NCI-H2081 (cell line): ENCODE results near the gene TMSB15B.
A peak's percentile ranks its signal among the peaks of the same experiment; 100 is the strongest.
"Not testable (repeated sequence)": the region's sequence is repeated elsewhere in the genome, so short reads cannot be mapped to it uniquely, and the experiment has no call there.

Experiments used
- DNase-seq, 2 experiments: peaks; one replicate each; lab custom pipeline; 2025; lab: John Stamatoyannopoulos, UW

Gene TMSB15B

GRCh38 chrX:103962411-103963278, at the start of gene TMSB15B:
Gene TMSB15B (plus strand): TSS chrX:103962627.
- not testable (repeated sequence) for DNase-seq

GRCh38 chrX:103913356-103914020, 48.9 kb upstream of the TMSB15B start:
- DNase-seq = no peak

- DNase-seq = peak; percentile 71 to 79
Observed at GRCh38 chrX:103918050-103918449, 44.4 kb upstream of the TMSB15B start.

- peak; percentile 82 to 86 for DNase-seq
Observed at GRCh38 chrX:103918571-103919269, 43.7 kb upstream of the TMSB15B start.

GRCh38 chrX:103919270-103919637, 43.2 kb upstream of the TMSB15B start:
- peak; percentile 73 to 78 for DNase-seq

GRCh38 chrX:103920515-103920914, 41.9 kb upstream of the TMSB15B start:
- DNase-seq = not testable (repeated sequence)

- no peak for DNase-seq
Observed at GRCh38 chrX:103927030-103927429, 35.4 kb upstream of the TMSB15B start.

GRCh38 chrX:103927633-103928032, 34.8 kb upstream of the TMSB15B start:
- DNase-seq = no peak

- DNase-seq = no peak
Observed at GRCh38 chrX:103932133-103932532, 30.3 kb upstream of the TMSB15B start.

GRCh38 chrX:103940257-103940656, 22.2 kb upstream of the TMSB15B start:
- DNase-seq = not testable (repeated sequence)

- peak in 1 of 2 experiments; percentile 30 for DNase-seq
Observed at GRCh38 chrX:103941201-103941975, 21.0 kb upstream of the TMSB15B start.

GRCh38 chrX:103949506-103949905, 12.9 kb upstream of the TMSB15B start:
- no peak for DNase-seq

GRCh38 chrX:103953353-103953752, 9.1 kb upstream of the TMSB15B start:
- DNase-seq = no peak

GRCh38 chrX:103954259-103954658, 8.2 kb upstream of the TMSB15B start:
- no peak for DNase-seq

- DNase-seq = not testable (repeated sequence)
Observed at GRCh38 chrX:103960599-103960998, 1.8 kb upstream of the TMSB15B start.

- not testable (repeated sequence) for DNase-seq
Observed at GRCh38 chrX:103983508-103983907, 21.1 kb downstream of the TMSB15B start.

GRCh38 chrX:103999234-103999633, 36.8 kb downstream of the TMSB15B start:
- no peak for DNase-seq

- DNase-seq = no peak
Observed at GRCh38 chrX:104008831-104009230, 46.4 kb downstream of the TMSB15B start.

- no peak for DNase-seq
Observed at GRCh38 chrX:104013158-104013557, 50.7 kb downstream of the TMSB15B start.

- no peak for DNase-seq
Observed at GRCh38 chrX:104013606-104014005, 51.2 kb downstream of the TMSB15B start, which contains the start of gene H2BW1. Gene H2BW1 (minus strand): TSS chrX:104013708. CDS start chrX:104013576, 132 bp downstream.

- DNase-seq = not testable (repeated sequence)
Observed at GRCh38 chrX:104015576-104015975, 53.1 kb downstream of the TMSB15B start.
